ENCODE measurements around the gene NSRP1. TPM values are rescaled to one million over a fixed set of nuclear protein-coding genes. Genes with fewer than 3 reads are reported as not detected.
"Not testable (repeated sequence)": the region's sequence is repeated elsewhere in the genome, so short reads cannot be mapped to it uniquely, and the experiment has no call there.

Gene NSRP1
- total RNA-seq, 1 donor from 2014 or later, result 11.1 TPM

- Histone ChIP-seq H3K36me3 (ENCODE audit: control insufficient read depth, insufficient read depth, low read length) (peaks cover 1% of the 10 kb centered on the region), H3K27me3 (ENCODE audit: control insufficient read depth, insufficient read depth, low read length) (no peaks in the 10 kb centered on the region), H3K4me3 (ENCODE audit: low read depth, low read length) (no peak overlapping the region)
- no peak for DNase-seq (ENCODE audit: low read depth)
- TF ChIP-seq CTCF (IDR thresholded peaks at IDR 0.05; ENCODE audit: insufficient read depth, low read length, poor library complexity, severe bottlenecking), result no peak
Measured at GRCh38 chr17:30130121-30130520, 13.5 kb downstream of the NSRP1 start.

- peaks cover 1% of the 10 kb centered on the region for H3K36me3 ChIP-seq (ENCODE audit: control insufficient read depth, insufficient read depth, low read length)
- no peak for DNase-seq (ENCODE audit: low read depth)
- H3K27me3 ChIP-seq (ENCODE audit: control insufficient read depth, insufficient read depth, low read length), result no peaks in the 10 kb centered on the region
- H3K4me3 ChIP-seq (ENCODE audit: low read depth, low read length), result no peak overlapping the region
- no peak for TF ChIP-seq CTCF (IDR thresholded peaks at IDR 0.05; ENCODE audit: insufficient read depth, low read length, poor library complexity, severe bottlenecking)
Measured at GRCh38 chr17:30132615-30133014, 16.0 kb downstream of the NSRP1 start.

- Histone ChIP-seq H3K36me3 (ENCODE audit: control insufficient read depth, insufficient read depth, low read length) (peaks cover 1% of the 10 kb centered on the region), H3K4me3 (ENCODE audit: low read depth, low read length) (no peak overlapping the region), H3K27me3 (ENCODE audit: control insufficient read depth, insufficient read depth, low read length) (no peaks in the 10 kb centered on the region)
- no peak for TF ChIP-seq CTCF (IDR thresholded peaks at IDR 0.05; ENCODE audit: insufficient read depth, low read length, poor library complexity, severe bottlenecking)
- DNase-seq (ENCODE audit: low read depth), result no peak
Measured at GRCh38 chr17:30133197-30133596, 16.6 kb downstream of the NSRP1 start.

GRCh38 chr17:30134551-30134950 is 17.9 kb downstream of the NSRP1 start:
- Histone ChIP-seq H3K4me3 (ENCODE audit: low read depth, low read length) (no peak overlapping the region), H3K36me3 (ENCODE audit: control insufficient read depth, insufficient read depth, low read length) (peaks cover 1% of the 10 kb centered on the region), H3K27me3 (ENCODE audit: control insufficient read depth, insufficient read depth, low read length) (no peaks in the 10 kb centered on the region)
- TF ChIP-seq CTCF (IDR thresholded peaks at IDR 0.05; ENCODE audit: insufficient read depth, low read length, poor library complexity, severe bottlenecking), result no peak
- no peak for DNase-seq (ENCODE audit: low read depth)

GRCh38 chr17:30137158-30137557 is 20.5 kb downstream of the NSRP1 start:
- peaks cover 1% of the 10 kb centered on the region for H3K36me3 ChIP-seq (ENCODE audit: control insufficient read depth, insufficient read depth, low read length)
- DNase-seq (ENCODE audit: low read depth), result no peak
- TF ChIP-seq CTCF (IDR thresholded peaks at IDR 0.05; ENCODE audit: insufficient read depth, low read length, poor library complexity, severe bottlenecking), result no peak
- H3K27me3 ChIP-seq (ENCODE audit: control insufficient read depth, insufficient read depth, low read length), result no peaks in the 10 kb centered on the region
- H3K4me3 ChIP-seq (ENCODE audit: low read depth, low read length), result no peak overlapping the region

- H3K4me3 ChIP-seq (ENCODE audit: low read depth, low read length); H3K36me3 ChIP-seq (ENCODE audit: control insufficient read depth, insufficient read depth, low read length); DNase-seq (ENCODE audit: low read depth); H3K27me3 ChIP-seq (ENCODE audit: control insufficient read depth, insufficient read depth, low read length): not testable (repeated sequence)
Measured at GRCh38 chr17:30147860-30148259, 31.2 kb downstream of the NSRP1 start.
